ENCODE measurements around the gene F13A1. TPM values are rescaled to one million over a fixed set of nuclear protein-coding genes. Genes with fewer than 3 reads are reported as not detected.

Gene F13A1
- total RNA-seq, 1 donor from 2014 or later, result 2.8 TPM

DNA sequence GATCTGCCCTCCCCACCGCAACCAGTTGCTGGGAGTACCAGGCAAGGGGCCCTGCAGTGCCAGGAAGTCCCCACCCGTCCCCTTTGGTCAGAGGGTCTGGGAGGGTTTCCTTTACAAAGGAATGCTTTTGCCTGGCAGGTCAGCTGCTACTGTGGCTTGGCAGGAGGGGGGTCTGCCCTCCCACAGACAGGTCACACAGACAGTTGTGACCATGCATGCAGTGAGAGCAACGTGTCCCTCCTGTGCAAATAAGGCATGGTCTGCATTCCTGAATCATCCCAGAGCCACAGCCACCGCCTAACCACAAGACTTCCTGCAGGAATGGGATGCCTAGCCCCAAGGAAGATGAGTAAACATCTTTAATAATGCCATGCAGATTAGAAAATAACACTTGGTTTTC lies 439 bp upstream of the F13A1 start:
- H3K27ac Mint-ChIP-seq (ENCODE audit: unreplicated experiment), result no peak overlapping the region
- peaks cover 21% of the 10 kb centered on the region for H3K4me1 Mint-ChIP-seq (ENCODE audit: unreplicated experiment)
- TF ChIP-seq CTCF (IDR thresholded peaks at IDR 0.05), result no peak
- H3K27me3 Mint-ChIP-seq (ENCODE audit: unreplicated experiment), result no peaks in the 10 kb centered on the region
- no peaks in the 10 kb centered on the region for H3K9me3 Mint-ChIP-seq (ENCODE audit: unreplicated experiment)
- peak overlapping the region; percentile 26 for H3K4me3 Mint-ChIP-seq (ENCODE audit: unreplicated experiment)
- no peaks in the 10 kb centered on the region for H3K36me3 Mint-ChIP-seq (ENCODE audit: unreplicated experiment)
- DNase-seq (ENCODE audit: extremely low spot score, unreplicated experiment), result no peak

DNA sequence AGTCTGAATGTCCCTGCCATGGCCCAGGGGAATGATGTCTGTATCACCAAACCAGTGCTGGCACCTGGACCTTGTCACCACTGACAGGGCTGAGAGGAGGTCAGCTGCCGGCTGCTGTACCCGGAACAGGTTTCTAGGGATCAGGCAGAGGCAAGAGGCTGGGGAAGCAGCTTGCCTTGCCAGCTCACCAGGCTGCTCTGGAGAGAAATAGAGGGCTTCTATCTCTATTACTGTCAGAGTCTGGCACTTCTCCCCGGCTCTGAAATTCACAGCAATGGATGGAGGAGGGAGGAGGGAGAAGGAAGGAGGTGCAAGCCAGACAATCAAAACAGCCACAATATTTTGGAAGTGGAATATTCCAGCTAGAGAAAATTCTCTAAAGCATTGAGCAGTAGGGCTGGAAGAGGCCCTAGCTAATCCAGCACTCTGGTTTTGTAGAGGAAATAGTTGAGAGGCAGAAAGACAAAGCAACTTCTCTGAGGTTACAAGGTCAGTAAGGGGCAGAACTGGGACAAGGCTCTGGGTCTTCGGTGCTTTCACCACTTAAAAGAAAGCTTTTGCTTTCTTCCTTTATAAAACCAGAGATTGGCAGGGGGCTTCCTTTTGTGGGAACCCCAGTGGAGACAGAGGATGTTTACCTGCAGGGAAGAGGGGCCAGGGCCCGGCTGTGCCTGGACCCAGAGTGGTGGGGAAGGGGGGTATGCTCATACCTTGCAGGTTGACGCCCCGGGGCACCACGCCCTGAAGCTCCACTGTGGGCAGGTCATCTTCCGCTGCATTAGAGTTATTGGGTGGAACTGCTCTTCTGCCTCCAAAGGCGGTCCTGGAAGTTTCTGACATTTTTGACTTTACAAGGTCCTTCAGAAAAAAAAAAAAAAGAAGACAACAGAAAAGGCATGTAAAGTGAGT lies 2.4 kb downstream of the F13A1 start:
- H3K27ac Mint-ChIP-seq (ENCODE audit: unreplicated experiment), result no peak overlapping the region
- TF ChIP-seq CTCF (IDR thresholded peaks at IDR 0.05), result no peak
- H3K9me3 Mint-ChIP-seq (ENCODE audit: unreplicated experiment), result no peaks in the 10 kb centered on the region

GRCh38 chr6:6317386-6317785 lies 3.1 kb downstream of the F13A1 start:
- TF ChIP-seq CTCF (IDR thresholded peaks at IDR 0.05), result no peak
- peaks cover 3% of the 10 kb centered on the region for H3K27me3 Mint-ChIP-seq (ENCODE audit: unreplicated experiment)
- DNase-seq (ENCODE audit: extremely low spot score, unreplicated experiment), result no peak
- no peaks in the 10 kb centered on the region for H3K36me3 Mint-ChIP-seq (ENCODE audit: unreplicated experiment)
- H3K9me3 Mint-ChIP-seq (ENCODE audit: unreplicated experiment), result no peaks in the 10 kb centered on the region
- peaks cover 31% of the 10 kb centered on the region for H3K4me1 Mint-ChIP-seq (ENCODE audit: unreplicated experiment)
- no peak overlapping the region for H3K27ac Mint-ChIP-seq (ENCODE audit: unreplicated experiment)
- no peak overlapping the region for H3K4me3 Mint-ChIP-seq (ENCODE audit: unreplicated experiment)

More for the DNA sequence above, 2.4 kb downstream of the F13A1 start:
- no peak overlapping the region for H3K4me3 Mint-ChIP-seq (ENCODE audit: unreplicated experiment)
- H3K4me1 Mint-ChIP-seq (ENCODE audit: unreplicated experiment), result peaks cover 31% of the 10 kb centered on the region
- peaks cover 3% of the 10 kb centered on the region for H3K27me3 Mint-ChIP-seq (ENCODE audit: unreplicated experiment)
- DNase-seq (ENCODE audit: extremely low spot score, unreplicated experiment), result no peak
- no peaks in the 10 kb centered on the region for H3K36me3 Mint-ChIP-seq (ENCODE audit: unreplicated experiment)

GRCh38 chr6:6315660-6316059 lies 4.8 kb downstream of the F13A1 start:
- Mint-ChIP-seq H3K36me3 (ENCODE audit: unreplicated experiment) (no peaks in the 10 kb centered on the region), H3K4me3 (ENCODE audit: unreplicated experiment) (no peak overlapping the region), H3K9me3 (ENCODE audit: unreplicated experiment) (no peaks in the 10 kb centered on the region), H3K4me1 (ENCODE audit: unreplicated experiment) (peaks cover 20% of the 10 kb centered on the region), H3K27me3 (ENCODE audit: unreplicated experiment) (peaks cover 3% of the 10 kb centered on the region), H3K27ac (ENCODE audit: unreplicated experiment) (no peak overlapping the region)
- peak; percentile 86 for TF ChIP-seq CTCF (IDR thresholded peaks at IDR 0.05)
- no peak for DNase-seq (ENCODE audit: extremely low spot score, unreplicated experiment)

DNA sequence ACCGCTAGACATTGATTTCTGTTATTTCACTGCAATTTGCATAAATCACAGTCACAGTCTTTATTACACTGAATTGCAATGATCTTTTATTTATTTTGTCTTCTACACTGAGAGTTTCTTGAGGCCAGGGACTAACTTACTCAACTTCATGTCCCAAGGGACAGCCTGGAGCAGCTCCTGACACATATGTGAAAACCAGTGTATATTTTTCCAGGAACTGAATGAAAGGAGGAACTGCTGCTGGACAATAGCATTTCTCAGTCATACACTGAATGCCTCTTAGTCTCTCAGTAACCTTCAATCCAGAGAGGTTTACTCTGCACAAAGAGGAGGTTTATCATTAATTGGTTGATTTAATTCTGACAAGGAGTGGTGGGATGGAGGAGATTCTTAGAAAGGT lies 5.9 kb downstream of the F13A1 start:
- no peak overlapping the region for H3K27ac Mint-ChIP-seq (ENCODE audit: unreplicated experiment)
- H3K9me3 Mint-ChIP-seq (ENCODE audit: unreplicated experiment), result no peaks in the 10 kb centered on the region
- H3K27me3 Mint-ChIP-seq (ENCODE audit: unreplicated experiment), result peaks cover 3% of the 10 kb centered on the region
- DNase-seq (ENCODE audit: extremely low spot score, unreplicated experiment), result no peak
- TF ChIP-seq CTCF (IDR thresholded peaks at IDR 0.05), result no peak
- no peaks in the 10 kb centered on the region for H3K36me3 Mint-ChIP-seq (ENCODE audit: unreplicated experiment)
- H3K4me1 Mint-ChIP-seq (ENCODE audit: unreplicated experiment), result peaks cover 12% of the 10 kb centered on the region
- H3K4me3 Mint-ChIP-seq (ENCODE audit: unreplicated experiment), result no peak overlapping the region

Measured in osteocyte (in vitro differentiated cells).